RPMI7951 (cell line): ENCODE measurements around the gene USP5. TPM values are rescaled to one million over a fixed set of nuclear protein-coding genes. Genes with fewer than 3 reads are reported as not detected.

Experiments used
- DNase-seq: peaks from one replicate; pipeline ENCODE4 v3.0.0-alpha.2; 2012; ENCODE audit warnings: low read depth
- total RNA-seq: library from RNA; depleted of rRNA; stranded (reverse); fragments of >200 nt; shearing (Covaris generic); gene quantifications from 2 replicates; pipeline ENCODE4 v1.2.3, GENCODE V29; 2014

Gene USP5
- total RNA-seq, 1 experiment from 2014 or later: 61.4 TPM

DNA sequence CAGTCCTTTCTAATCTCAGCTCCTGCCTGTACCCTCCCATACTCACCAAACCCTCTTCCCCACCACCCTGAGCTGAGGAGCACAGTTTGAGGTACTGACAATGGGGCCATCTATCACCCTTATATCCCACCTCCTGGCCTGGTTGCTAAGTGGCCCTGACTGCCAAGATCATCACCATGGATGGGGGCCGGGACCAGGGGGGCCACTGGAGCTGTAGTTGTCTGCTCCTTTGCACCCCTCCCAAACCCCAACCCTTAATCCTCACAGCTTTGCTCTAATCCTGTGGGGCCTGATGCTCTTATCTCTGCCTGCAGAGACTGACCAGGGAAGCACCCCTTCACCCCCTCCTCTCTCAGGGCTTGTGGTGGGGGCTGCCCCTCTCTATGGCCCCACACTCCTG lies 11.6 kb upstream of the USP5 start:
- no peak for DNase-seq

DNA sequence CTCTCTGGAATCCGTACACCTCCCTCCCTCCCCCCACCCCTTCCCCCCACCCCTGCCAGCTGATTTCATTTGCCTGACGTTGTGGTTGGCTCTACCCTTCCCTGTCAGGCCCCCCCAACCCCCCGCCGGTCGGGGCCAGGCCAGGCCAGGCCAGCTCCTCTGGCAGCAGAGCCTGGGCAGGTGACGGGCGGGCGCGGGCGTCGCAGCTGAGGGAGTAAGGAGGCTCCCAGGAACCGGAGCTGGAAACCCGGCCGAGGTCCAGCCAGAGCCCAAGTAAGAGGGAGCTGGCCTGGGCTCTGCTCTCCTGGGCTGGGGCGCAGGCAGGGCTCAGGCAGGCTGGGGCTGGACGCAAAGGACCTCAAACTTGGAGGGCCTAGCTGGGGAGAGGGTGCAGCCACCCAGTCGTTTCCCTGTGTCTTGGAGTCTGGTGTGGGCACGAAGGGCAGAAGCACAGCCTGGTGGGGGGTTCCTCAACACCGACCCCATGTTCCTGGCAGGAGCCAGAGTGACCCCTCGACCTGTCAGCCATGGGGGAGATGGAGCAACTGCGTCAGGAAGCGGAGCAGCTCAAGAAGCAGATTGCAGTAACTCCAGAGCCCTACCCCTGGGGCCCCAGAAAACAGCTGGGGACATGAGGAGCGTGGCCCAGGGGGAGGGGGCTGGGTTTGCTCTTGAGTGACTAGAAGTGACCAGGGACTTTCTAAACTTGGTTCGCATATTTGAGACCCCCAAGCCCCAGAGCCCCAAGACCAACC lies 11.0 kb upstream of the USP5 start, which contains the start of gene GNB3:
Gene GNB3, plus strand, starts transcription at position 165 of the 755 bp plus-strand sequence. Its CDS starts 363 bp downstream, at position 528.
- no peak for DNase-seq

DNA sequence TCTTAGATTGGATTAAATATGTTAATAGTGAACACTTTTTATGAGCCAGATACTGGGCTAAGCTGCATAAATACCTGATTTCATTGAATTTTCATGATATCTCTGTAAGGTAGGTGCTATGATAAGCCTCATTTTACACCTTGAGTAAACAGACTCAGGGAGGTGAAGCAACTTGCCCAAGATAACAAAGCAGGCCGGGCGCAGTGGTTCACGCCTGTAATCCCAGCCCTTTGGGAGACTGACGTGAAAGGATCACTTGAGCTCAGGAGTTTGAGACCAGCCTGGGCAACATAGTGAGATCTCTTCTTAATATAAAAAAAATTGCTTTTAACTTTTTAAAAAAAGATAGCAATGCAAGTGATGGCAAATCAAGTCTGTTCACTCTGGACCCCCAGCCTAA lies 9.9 kb upstream of the USP5 start:
- DNase-seq: no peak

DNA sequence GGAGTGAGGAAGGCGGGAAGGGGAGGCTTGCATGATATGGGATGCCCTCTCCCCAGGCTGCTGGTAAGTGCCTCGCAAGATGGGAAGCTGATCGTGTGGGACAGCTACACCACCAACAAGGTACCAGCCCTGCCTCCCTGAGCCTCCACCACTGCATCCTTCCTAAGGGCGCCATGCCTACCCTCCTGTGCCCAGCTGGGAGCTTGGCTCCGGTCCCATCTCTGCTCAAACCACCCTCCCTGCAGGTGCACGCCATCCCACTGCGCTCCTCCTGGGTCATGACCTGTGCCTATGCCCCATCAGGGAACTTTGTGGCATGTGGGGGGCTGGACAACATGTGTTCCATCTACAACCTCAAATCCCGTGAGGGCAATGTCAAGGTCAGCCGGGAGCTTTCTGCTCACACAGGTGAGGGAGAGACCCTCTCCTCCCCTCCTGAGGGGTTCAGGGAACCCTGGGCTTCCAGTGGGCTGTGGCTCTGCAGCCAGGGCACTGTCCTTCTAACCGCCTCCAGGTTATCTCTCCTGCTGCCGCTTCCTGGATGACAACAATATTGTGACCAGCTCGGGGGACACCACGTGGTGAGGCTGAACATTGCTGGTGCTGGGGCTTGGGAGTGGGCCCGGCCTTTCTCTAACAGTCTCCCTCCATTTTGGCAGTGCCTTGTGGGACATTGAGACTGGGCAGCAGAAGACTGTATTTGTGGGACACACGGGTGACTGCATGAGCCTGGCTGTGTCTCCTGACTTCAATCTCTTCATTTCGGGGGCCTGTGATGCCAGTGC lies 8.6 kb upstream of the USP5 start:
- no peak for DNase-seq

DNA sequence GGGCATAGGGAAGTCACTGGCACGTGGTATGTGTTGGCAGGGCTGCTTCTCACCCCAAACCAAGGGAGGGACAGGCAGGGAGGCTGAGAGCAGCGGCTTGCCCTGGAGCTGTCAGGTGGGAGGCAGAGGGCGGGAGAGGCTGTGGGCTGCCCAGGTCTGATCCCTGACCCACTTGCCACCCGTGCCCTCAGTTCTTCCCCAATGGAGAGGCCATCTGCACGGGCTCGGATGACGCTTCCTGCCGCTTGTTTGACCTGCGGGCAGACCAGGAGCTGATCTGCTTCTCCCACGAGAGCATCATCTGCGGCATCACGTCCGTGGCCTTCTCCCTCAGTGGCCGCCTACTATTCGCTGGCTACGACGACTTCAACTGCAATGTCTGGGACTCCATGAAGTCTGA lies 6.6 kb upstream of the USP5 start:
- DNase-seq: no peak

DNA sequence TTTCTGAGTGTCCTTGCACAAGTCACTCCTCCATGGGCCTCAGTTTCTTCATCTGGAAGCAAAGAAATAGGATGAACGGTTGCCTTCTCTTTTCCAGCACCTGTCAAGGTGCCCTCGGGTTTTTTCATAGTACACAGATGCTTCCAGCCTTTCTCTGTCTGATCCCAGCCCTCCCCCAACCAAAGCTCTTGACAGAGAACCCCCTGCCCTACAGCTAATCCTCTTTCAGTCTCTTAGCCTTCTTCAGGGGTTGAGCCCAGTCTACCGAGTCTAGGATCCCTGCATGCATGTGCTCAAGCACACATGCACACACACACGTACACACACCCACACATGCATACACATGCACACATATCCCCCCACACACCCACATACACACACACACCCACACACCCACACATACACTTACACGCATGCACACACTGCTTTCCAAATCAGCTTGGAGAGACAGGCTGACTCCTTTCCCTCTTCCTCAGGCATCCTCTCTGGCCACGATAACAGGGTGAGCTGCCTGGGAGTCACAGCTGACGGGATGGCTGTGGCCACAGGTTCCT lies 5.6 kb upstream of the USP5 start:
- DNase-seq: no peak

DNA sequence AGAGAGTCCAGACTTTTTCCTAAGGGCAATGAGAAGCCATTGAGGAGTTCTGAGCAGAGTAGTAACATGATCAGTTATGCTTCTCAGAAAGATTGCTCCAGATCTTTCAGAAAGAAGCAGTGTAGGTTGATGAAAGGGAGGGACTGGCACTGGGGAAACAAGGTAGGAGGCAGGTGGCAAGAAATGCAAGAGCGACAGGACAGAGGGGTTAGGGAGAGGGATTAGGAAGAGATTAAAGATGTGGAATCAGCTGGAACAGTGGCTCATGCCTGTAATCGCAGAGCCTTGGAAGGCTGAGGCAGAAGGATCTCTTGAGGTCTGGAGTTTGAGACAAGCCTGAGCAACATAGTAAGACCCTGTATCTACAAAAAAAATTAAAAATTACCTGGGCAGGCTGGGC lies 4.3 kb upstream of the USP5 start:
- no peak for DNase-seq

DNA sequence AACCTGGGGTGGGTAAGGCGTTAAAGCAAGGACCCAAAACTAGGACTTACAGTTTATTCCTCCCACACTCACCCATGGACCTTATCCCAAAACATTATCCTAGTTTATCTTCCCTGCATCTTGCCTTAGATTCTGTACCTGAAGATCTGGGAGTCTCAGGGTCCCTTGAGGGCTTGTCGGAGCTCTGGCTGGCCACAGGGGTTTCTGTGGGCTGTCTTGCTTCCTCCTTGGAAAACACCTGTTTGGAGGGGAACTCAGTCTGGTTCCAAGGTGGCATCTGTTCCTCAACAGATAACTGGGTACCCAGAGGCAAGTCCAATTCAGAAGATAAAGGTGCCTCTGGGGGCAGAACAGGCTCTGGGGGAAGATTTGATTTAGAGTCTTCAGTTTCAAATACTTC lies 2.5 kb upstream of the USP5 start:
- no peak for DNase-seq

DNA sequence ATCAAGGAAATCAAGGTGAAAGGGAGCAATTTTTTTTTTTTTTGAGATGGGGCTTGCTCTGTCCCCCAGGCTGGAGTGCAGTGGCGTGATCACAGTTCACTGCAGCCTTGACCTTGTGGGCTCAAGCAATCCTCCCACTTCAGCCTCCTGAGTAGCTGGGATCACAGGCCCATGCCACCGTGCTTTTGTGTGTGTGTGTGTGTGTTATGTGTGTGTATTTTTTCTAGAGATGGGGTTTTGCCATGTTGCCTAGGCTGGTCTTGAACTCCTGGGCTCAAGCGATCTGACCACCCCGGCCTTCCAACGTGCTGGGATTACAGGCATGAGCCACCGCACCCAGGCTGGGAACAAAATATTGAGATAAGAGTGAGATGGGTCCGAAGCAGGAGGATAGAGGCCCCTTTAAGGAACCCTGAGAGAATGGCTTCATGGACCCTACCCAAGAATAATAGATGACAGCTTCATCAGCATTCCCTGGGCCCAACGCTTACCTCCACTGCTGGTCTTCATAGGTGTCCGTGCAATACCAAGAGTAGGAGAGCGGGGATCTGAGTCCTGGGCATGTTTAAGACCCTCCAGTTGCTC lies 1.9 kb upstream of the USP5 start:
- DNase-seq: no peak

DNA sequence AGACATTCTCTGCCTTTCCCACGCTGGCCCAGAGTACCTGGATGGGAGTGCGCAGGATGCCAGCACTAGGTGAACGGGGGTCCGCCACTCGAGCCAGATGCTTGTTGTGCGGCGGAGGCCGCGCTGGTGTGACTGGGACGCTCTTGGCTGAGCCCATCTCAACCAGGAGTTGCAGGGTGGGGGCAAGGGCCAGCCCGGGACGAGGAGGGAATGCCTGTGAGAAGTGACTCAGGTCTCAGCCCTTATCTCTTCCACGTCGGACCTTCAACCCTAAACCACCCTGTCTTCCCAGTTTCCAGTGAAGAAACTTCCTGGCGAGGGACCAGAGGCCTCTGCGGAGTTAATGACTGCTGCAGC lies 1.2 kb upstream of the USP5 start:
- no peak for DNase-seq

DNA sequence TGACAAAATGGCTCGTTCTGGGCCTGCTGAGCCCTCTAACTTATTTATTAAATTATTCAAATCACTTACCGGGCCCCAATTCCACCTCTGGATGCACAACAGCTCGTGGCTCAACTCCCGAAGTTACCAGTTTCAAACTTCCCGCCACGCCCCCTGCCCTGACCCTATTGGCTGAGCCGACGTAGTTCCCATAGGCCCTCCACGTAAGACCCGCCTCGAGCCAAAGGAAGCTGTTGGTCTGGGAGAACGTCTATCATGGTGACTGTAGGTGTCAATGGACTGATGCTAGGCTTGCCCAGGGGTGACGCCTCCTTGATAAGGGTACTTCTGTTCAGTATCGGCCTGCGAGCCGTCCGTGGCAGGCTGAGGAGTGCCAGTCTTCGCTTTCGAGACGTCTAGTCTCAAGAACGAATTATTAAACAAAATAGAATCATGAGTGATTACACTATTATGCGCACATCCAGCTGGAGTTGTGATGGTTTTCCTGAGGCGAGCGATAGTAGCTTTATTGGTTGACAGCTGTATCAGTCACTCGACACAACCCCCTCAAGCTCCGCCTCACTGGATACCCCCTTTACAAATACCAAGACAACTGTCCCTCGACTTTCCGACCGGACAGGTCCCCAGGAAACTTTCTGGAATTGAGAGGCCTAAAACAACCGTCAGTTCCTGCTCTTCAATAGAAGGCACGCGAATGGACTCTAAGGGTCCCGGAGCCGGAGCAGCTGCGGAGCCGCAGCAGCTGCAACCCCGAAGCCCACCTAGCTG lies 613 bp upstream of the USP5 start, which contains the start of gene CDCA3:
Gene CDCA3, minus strand, starts transcription at position 134 of the 768 bp plus-strand sequence. CDS start 334 bp downstream, outside the sequence.
- peak; percentile 99 for DNase-seq

DNA sequence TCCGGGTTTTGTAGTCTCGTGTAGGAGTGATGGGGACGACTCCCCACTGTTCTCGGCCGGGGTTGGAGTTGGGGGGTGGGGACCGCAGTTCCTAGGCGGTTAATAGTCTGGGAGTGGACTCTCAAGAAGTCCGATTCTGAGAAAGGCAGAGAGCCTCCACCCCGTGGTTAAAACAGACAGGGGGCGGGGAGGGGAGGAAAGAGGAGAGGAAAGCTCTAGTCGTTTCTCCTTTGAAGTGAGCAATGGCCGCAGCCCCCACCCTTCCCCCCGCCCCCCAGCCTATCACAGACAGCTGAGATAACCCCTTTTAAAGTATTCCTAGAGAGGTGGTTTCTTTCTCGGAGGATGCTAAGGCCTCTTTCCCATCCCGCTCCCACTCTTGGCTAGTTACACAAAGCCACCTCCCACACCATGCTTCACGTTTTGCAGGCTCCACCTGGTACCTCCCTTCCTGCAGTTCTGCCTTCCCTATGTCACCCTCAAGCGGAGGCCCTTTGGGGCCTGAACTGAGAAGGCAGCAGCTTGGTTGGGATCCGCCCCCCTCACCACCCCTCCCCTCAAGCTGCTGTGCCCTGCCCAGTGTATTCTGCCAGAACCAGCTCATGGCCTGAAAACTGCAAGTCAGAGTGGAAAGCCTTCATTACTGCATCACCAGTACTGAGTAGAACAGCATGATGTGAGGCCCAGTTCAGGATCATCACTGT lies 853 bp downstream of the USP5 start:
- DNase-seq: peak; percentile 67

DNA sequence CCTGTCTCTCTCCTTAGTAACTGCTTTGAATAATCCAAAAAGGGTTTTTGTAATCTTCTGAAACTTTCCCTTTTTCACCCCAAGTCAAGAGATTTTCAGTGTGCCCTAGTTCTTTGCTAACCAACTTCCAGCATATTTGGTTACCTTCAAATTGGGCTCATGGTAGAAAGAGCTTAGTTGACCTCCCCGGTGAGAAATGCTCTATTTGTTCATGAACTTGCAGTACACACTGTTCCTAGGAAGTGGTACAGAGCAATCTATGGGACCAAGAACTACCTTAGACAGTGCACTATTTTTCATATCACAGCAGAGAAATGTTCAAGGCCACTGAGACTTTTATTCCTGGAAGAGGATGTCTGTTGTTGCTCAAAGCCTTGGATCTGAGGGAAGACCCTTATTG lies 1.7 kb downstream of the USP5 start:
- no peak for DNase-seq

DNA sequence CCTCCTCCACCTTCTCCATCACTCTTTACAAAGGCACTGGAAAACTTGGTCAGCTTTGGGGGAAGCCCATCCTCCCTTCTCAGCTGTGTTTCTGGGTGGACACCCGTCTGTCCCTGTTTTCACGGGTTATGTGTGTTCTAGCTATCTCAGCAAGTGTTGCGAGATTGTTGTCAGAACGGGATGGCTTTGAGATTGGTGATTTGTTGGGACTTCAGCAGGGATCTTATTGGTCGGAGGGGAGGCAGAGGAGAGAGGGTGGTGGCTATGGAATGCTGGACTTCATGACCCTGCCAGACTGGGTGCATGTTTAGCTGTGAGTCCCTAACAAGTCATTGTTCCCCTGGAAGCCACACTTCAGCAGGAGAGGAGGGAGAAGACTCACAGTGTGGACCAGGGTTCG lies 2.1 kb downstream of the USP5 start:
- no peak for DNase-seq

DNA sequence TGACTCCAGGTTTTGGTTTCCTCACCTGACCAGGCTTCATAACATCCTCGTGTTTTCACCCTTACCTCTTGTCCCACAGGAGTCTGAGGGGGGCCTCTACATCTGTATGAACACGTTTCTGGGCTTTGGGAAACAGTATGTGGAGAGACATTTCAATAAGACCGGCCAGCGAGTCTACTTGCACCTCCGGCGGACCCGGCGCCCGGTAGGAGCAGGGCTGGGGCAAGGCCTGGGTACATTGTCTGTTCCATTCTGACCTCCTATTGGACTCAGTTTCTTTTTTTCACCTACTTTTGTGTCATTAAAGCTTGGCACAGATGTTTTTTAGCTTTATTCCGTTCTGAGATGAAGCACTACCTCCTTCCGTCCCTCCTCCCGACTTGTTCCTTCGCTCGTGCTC lies 3.4 kb downstream of the USP5 start:
- no peak for DNase-seq

DNA sequence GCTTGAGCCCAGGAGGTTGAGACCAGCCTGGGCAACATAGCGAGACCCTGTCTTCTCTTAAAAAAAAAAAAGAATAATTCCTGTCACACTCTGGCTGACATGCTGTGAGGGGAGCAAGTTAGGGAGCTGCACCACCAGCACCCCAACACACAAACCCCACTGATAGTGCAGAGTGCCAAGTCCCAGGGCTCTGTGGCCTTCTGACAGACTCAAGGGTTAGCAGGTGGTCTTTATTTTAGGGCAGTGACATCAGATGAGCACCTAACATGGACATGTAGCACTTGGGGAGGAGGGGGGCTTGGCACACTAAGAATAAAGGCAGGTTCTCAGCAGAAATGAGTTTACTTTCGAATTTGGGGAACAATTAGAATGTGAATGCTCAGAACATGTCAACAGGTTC lies 6.8 kb downstream of the USP5 start:
- DNase-seq: no peak

DNA sequence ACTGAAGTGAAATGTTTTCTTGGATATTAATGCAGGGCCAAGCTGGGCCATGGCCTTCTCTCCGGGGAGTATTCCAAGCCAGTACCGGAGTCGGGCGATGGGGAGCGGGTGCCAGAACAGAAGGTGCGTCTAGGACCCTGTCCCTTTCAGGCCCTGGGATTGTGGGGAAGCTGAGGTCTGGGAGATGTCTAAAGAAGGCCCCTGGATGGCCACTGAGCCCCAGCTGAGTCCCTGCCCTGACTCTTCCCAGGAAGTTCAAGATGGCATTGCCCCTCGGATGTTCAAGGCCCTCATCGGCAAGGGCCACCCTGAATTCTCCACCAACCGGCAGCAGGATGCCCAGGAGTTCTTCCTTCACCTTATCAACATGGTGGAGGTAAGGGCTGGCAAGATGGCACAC lies 8.2 kb downstream of the USP5 start:
- DNase-seq: no peak

DNA sequence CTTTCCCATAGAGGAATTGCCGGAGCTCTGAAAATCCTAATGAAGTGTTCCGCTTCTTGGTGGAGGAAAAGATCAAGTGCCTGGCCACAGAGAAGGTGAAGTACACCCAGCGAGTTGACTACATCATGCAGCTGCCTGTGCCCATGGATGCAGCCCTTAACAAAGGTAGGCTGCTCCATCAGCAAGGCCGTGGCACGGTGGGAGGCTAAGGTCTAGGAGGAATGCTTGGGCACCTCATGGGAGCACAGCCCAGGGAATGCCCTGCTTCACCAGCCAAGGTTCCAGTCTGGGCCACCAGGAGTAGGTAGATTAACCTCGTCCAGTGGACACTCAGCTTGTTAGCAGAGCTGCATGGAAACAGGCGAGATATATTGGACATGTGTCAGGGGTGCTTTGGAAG lies 9.0 kb downstream of the USP5 start:
- no peak for DNase-seq

DNA sequence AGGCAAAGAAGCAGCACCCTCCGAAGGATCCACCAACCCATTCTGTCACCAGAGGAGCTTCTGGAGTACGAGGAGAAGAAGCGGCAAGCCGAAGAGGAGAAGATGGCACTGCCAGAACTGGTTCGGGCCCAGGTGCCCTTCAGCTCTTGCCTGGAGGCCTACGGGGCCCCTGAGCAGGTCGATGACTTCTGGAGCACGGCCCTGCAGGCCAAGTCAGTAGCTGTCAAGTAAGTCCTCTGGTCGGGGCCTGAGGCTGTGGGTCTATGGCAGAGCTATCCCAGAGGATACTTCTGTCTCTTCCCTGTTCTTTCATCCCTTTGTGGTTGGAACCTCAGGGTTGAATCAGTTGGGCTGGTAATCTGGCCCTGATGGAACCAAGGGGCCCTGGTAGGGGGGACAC lies 9.4 kb downstream of the USP5 start:
- DNase-seq: no peak

DNA sequence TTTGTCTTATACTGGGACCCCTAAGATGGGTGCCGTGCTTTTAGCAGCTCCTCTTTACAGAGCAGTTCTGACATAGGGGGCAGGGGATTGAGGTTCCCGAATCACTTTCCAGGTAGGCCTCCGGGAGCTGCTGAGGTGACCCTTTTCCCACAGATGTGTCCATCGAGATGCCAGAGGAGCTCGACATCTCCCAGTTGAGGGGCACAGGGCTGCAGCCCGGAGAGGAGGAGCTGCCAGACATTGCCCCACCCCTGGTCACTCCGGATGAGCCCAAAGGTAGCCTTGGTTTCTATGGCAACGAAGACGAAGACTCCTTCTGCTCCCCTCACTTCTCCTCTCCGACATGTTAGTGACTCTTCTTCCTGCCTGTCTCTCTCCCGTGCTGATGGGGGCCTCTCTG lies 11.1 kb downstream of the USP5 start:
- no peak for DNase-seq
